Measurements from ENCODE around the gene CALHM5.
A peak's percentile ranks its signal among the peaks of the same experiment; 100 is the strongest.

The CALHM5 gene

DNA sequence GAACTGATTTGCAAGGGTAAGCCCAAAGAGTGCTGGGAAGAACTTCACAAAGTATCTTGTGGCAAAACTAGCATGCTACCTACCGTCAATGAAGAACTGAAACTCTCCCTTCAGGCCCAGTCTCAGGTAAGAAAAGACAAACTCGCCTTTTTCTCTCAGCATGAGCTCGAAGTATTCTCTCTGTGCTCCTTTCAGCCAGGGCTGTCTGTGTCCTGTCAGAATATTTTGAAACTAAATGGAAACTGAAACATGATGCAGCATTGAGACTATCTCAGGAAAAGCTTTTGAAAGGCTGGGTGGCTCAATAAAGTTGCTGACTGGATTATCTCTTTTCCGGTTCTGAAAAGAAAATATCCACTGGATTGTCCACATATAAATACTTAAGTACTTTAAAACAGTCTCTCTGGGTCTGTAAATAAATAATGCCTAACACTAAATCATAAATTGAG, 696 bp downstream of the CALHM5 start:
- no peak for DNase-seq

- no peak for DNase-seq
Measured at GRCh38 chr6:116512734-116513133, 1.3 kb downstream of the CALHM5 start.

DNA sequence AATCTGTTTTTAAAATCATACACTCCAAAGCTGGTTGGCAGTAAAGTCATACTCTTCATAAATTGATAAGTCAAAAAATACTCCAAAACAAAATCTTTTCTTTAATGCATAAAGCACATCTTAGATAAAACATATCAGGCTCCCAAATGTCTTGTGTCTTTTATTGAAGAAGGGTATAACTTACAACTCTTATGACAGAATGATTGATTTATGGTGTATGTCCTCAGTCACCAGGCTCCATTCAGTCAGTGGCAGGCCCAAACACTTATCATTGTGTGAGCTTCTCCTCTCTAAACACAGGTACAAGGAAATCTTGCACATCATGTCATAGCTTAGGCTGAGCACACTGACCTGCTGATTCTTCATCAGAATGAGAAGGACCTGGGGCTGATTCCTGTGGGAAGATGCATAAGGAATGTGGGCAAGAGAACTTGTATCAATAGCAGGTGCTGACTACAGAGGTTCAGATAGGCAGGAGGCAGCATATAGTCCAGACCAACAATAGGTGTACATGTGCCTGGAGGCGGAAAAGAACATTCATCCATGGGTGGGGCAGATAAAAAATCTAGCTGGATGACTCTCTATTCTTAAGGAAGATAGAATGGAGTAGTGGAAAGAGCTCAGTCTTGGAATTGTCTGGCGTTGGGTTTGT, 1.9 kb downstream of the CALHM5 start:
- DNase-seq, result no peak

- DNase-seq, result no peak
Measured at GRCh38 chr6:116514111-116514510, 2.7 kb downstream of the CALHM5 start.

DNA sequence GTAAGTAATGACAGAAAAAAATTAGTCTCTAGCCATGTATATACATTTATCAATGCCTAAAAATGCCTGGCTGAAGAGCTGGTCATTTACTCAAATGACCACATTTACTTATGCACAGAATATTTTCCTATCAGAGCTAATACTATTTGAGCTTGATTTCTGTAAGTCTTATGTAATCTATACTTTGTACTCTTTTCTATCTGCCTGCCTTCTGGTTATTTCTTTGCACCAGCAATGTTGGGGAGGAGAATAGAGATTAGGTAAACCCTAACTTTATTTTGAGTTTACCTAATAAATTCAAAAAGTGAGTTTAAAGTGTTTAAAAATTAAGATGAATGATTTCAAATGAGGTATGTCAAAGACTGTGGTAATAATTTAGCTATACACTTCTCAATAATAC, 3.7 kb downstream of the CALHM5 start:
- DNase-seq, result no peak

- no peak for DNase-seq
Measured at GRCh38 chr6:116518621-116519368, 7.4 kb downstream of the CALHM5 start.

DNA sequence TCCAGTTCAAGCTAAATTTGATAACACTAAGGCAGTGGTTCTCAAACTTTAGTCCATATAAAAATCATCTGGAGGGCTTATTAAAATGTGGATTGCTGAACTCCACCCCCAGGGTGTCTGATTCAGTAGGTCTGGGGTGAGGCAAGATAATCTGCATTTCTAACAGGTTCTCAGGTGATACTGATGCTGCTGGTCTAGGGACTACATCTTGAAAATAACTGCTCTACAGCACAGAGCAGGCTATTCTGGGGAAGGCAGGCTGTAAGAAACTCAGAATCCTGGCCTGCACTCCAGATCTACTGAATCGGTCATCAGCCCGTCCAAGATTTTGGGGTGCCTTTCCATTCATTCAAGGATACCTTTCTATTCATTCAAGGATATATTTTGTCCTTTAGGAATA, 11.5 kb downstream of the CALHM5 start:
- no peak for DNase-seq

DNA sequence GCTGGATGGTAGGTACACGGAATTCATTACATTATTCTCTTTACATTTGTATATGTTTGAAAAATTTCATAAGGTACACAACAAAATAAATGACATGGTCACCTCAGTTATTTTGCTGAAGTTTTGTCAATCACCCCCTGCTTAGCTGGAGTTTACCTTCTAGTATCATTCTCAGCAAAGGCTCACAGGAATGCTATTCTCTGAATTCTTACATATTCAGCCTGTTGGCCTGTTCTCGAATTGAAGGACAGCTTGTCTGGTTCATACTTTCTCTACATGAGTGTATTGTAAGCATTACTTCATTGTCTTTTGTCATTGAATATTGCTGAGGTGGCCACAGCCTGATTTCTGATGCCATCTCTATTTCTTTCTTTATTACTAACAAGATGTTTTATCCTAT, 12.8 kb downstream of the CALHM5 start:
- no peak for DNase-seq

DNA sequence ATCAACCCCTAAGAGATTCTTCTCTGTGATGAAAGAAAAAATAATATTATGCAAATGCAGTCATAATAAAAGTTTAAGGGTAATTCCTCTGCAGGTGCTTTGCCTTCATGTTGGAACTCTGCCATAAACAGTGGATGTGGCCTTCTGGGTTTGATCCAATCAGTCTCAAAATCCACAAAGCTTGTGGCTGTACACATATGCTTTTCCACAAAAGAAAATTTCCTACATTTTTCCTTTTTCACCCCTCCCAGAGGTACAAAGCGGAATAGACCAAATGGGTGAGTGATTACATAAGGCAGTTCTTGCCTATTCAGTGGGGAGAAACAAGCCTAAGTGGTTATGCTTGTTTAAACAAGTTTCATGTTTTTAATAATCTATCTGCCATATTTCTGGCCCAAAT, 16.7 kb downstream of the CALHM5 start:
- DNase-seq, result no peak

DNA sequence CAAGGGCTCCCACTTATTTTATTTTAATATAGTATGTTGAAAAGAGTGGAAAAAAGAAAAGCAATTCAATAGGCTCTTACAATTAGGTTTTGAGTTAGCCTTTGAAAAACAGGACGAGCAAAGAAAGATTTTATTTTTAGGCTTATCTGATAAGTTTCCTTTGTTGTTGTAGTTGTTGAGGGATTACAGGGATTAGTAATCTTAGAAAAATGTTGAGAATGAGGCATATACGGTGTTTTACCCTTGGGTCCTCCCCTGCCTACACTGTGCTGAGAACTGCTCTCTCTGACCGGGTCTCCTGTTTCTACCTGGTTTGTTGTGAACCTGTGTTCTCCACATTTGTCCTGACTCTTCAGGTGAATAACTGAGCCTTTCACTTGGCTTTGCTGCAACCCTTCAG, 17.3 kb downstream of the CALHM5 start:
- no peak for DNase-seq

GRCh38 chr6:116529466-116530290, 18.2 kb downstream of the CALHM5 start:
- no peak for DNase-seq

DNA sequence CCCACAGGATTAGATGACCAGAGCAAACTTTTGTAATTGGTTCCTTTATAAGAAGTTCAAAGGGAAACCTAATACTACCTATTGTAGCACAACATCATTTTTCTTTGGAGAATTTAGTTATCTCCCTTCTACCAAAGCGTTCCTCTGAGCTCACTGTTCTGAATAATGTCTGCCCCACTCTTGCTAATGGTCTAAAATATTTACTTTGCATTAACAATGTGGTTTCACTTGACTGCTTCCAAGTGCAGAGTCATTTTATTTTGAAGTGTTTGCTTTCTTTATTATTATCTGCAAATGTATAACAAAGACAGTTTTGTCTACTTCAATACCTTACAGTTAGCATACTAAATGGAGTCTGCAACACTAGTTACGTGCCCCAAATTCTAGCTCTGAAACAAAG, 19.0 kb downstream of the CALHM5 start:
- no peak for DNase-seq

- DNase-seq, result peak; percentile 67
Measured at GRCh38 chr6:116531675-116532570, 20.5 kb downstream of the CALHM5 start.

DNA sequence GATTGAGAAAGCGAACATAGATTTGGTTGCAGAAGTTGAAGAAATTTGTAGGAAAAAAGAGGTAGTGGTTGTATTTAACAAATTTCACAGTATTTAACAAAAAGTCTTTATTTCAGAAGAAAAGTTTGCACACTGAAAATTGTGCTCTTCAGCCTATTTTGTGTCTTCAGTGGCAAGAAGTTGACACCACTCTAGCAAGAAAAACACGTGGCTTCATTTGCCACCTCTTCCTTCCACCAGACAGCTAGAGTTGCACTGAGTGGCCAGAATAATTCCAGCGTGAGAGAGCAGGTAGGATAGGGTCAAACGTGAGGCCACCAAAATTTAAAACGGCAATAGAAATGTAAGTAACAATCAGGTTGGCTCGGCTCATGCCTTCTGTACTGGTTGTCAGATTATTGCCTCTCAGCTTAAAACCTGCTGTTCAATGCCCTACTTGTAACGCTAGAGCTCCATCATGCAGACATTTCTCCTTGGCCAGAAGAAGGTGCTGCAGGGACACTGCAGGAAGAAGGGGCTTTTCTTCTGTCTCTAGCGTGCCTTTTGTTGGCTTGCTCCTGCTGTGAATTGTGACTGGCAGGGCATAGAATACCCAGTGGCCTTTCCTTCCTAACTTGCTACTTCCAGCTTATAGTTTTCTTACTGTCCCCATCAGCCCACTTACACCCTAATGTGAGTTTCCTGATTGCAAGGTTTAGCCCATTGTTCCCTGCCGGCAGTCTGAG, 22.0 kb downstream of the CALHM5 start:
- no peak for DNase-seq

GRCh38 chr6:116535109-116535508, 23.7 kb downstream of the CALHM5 start:
- no peak for DNase-seq

DNA sequence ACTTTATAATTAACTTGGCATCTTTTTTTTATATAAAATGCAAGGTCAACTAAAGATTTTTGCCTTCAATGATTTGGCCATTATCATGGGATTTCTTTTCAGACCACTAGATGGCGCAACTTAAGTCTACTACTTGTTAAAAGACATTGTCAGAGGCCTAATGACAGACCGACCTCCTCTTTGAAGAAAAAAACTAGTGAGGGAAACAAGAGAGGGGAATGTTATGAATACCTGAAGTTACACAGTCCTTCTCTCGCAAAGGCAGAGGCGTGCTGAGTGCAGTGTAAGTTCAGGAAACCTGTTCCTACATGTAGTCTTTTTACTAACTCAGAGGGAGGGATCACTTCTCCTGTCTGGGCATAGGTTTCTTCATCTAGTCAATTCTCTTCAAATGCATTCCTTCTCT, 24.8 kb downstream of the CALHM5 start:
- DNase-seq, result peak; percentile 68

GRCh38 chr6:116542426-116542825, 31.0 kb downstream of the CALHM5 start:
- no peak for DNase-seq

GRCh38 chr6:116543149-116543548, 31.7 kb downstream of the CALHM5 start:
- no peak for DNase-seq

DNA sequence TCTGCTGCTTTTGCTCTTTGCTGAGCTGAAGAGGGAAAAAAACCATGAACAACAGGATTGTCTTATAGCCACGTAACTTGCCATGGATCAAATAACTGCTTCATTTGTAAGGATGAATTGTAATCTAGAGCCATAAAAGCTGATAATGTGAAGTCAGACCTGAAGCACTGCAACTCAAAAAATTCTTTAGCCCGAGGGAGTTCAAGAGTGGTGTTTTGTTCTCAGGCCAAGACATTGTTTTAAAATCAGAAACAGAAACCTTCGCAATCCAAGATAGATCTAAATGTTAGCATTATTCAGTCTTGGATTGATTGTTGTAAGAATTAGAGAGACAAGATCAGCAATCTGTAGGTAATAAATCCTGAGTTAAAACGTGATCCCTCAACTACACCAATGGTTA, 34.2 kb downstream of the CALHM5 start, which contains the start of gene TRAPPC3L:
Gene TRAPPC3L, minus strand, starts transcription at position 34 of the 400 bp plus-strand sequence. CDS start 170 bp downstream, outside the sequence.
- DNase-seq, result no peak

DNA sequence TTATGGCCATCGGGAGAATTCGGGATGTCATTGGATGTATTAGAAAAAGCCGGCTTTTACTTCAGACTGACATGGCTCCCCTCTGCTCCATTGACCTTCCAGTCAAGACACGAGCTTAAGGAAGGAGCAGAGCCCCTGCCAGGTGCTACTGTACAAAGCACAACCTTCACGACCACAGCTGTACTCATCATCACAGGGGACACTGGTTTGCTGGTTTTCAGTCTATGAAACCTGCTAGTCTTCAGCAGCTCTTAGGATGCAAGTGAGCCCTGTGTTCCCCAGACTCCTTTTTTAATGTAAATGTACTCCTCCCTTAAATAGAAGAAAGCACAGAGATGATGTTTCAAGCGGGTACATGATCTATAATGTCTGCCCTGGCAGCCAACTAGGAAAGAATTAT, 35.9 kb downstream of the CALHM5 start:
- no peak for DNase-seq

- no peak for DNase-seq
Measured at GRCh38 chr6:116550796-116551195, 39.4 kb downstream of the CALHM5 start.

DNA sequence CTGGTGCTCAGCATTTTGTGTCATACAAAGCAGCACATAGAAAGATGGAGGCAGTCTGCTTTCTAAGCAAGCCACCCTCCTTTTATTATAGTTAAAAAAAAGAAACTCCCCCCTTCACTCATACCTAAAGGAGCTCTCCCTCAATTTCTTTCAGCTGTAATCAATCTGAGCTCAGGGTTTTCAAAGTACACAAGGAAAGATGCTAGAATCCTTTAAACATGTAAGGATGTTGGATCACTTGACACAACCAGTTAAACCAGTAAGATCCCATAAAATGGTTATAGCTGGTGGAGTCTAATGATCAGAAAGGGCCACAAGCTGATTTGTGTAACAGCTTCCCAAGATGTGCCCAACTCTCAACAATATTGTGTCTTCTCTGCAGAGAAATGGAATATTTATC, 42.0 kb downstream of the CALHM5 start, which contains the start of gene CALHM4:
Gene CALHM4, plus strand, starts transcription at position 301 of the 400 bp plus-strand sequence. Its CDS starts 43 bp downstream, at position 344.
- DNase-seq, result no peak

All from CD4-positive, alpha-beta T cell treated with Interleukin-4 for 4 hours (primary cell).